Tibial nerve (tissue), 4 donors: ENCODE results near the gene CUL1. TPM values are rescaled to one million over a fixed set of nuclear protein-coding genes. Genes with fewer than 3 reads are reported as not detected.

Experiments
- DNase-seq, 2 donors: peaks; one replicate each; pipeline ENCODE4 v3.0.0-alpha.2; 2019; ENCODE audit warnings: low spot score in 2 of 2
- H3K27ac ChIP-seq, 4 donors: fragments of 200-600 bp; sonication (generic) in 3 of 4; one replicate each; pipeline ENCODE4 v1.5.1; 2017 to 2019; ENCODE audit warnings: mild to moderate bottlenecking in 1 of 4
- H3K27me3 ChIP-seq, 2 donors: fragments of 200-600 bp; sonication (generic) in 1 of 2; one replicate each; pipeline versions ENCODE4 v1.5.1 to v1.6.0; 2017 to 2019
- H3K36me3 ChIP-seq, 3 donors: fragments of 200-600 bp; sonication (generic); one replicate each; pipeline ENCODE4 v1.5.1; 2018 to 2019
- H3K4me1 ChIP-seq, 4 donors: fragments of 200-600 bp; sonication (generic) in 3 of 4; one replicate each; pipeline ENCODE4 v1.5.1; 2017 to 2019
- H3K4me3 ChIP-seq, 4 donors: fragments of 200-600 bp; sonication (generic) in 3 of 4; one replicate each; pipeline ENCODE4 v1.5.1; 2017 to 2019; ENCODE audit warnings: mild to moderate bottlenecking in 1 of 4, moderate library complexity in 1 of 4
- H3K9me3 ChIP-seq, 4 donors: fragments of 200-600 bp; sonication (generic) in 3 of 4; one replicate each; pipeline ENCODE4 v1.5.1; 2017 to 2019
- CTCF ChIP-seq, 5 experiments: fragments of 200-600 bp in 3 of 5; fragments of 450-650 bp in 2 of 5; sonication (generic) in 3 of 5; IDR thresholded peaks; one replicate each; pipeline ENCODE4 v1.5.1; 2016 to 2019; ENCODE audit warnings: antibody characterized with exemption in 5 of 5, mild to moderate bottlenecking in 3 of 5, moderate library complexity in 2 of 5
- EP300 ChIP-seq, 2 donors: sonication (generic); formaldehyde crosslinking; IDR thresholded peaks; one replicate each; pipeline ENCODE4 v1.6.1; 2017; ENCODE audit warnings: antibody characterized with exemption in 2 of 2, mild to moderate bottlenecking in 1 of 2
- POLR2A ChIP-seq, 2 donors: fragments of 450-650 bp; IDR thresholded peaks; one replicate each; pipeline ENCODE4 v1.6.1; 2017; ENCODE audit warnings: antibody characterized with exemption in 2 of 2, mild to moderate bottlenecking in 2 of 2, moderate library complexity in 2 of 2
- WGBS, 2 donors: methylation state at CpG; one replicate each; pipeline ENCODE4 v1.1.5; 2018; 5-methylcytosine and 5-hydroxymethylcytosine counted together
- total RNA-seq, 4 donors: library from RNA; depleted of rRNA; stranded (reverse); fragments of >200 nt; gene quantifications; one replicate each; pipeline ENCODE4 v1.1.0, GENCODE V29; 2016

CUL1 gene
- total RNA-seq, 4 donors from 2014 or later, result 37.1 to 45.9 (median 41.8) TPM

- no peaks in the 10 kb centered on the region for H3K9me3 ChIP-seq
- DNase-seq, result no peak
- H3K27me3 ChIP-seq, result no peaks in the 10 kb centered on the region
- no peak overlapping the region for H3K4me3 ChIP-seq
- H3K36me3 ChIP-seq, result peaks cover 0 to 13% (median 0%) of the 10 kb centered on the region in 3 donors
- H3K4me1 ChIP-seq, result peaks cover 0 to 67% (median 21%) of the 10 kb centered on the region in 4 donors
- 41 to 50% methylated on average over 2 of the region's 2 CpGs for WGBS, 2 donors
- no peak overlapping the region for H3K27ac ChIP-seq
- TF ChIP-seq CTCF (IDR thresholded peaks at IDR 0.05) (no peak), POLR2A (IDR thresholded peaks at IDR 0.05) (no peak), EP300 (IDR thresholded peaks at IDR 0.05) (no peak)
Observed at GRCh38 chr7:148726385-148726784, 27.7 kb downstream of the CUL1 start.

- no peak for DNase-seq
- WGBS, 2 donors, result 94% methylated on average over 11 of the region's 11 CpGs
- peaks cover 0 to 54% (median 10%) of the 10 kb centered on the region in 4 donors for H3K4me1 ChIP-seq
- no peak overlapping the region for H3K27ac ChIP-seq
- H3K4me3 ChIP-seq, result no peak overlapping the region
- H3K9me3 ChIP-seq, result no peaks in the 10 kb centered on the region
- TF ChIP-seq CTCF (IDR thresholded peaks at IDR 0.05), result no peak
- no peak for TF ChIP-seq EP300 (IDR thresholded peaks at IDR 0.05)
- TF ChIP-seq POLR2A (IDR thresholded peaks at IDR 0.05), result no peak
- H3K36me3 ChIP-seq, result peaks cover 0 to 26% (median 0%) of the 10 kb centered on the region in 3 donors
- H3K27me3 ChIP-seq, result no peaks in the 10 kb centered on the region
Observed at GRCh38 chr7:148727501-148728278, 29.0 kb downstream of the CUL1 start.

GRCh38 chr7:148729984-148730733 lies 31.5 kb downstream of the CUL1 start:
- 76 to 80% methylated on average over 12 of the region's 12 CpGs for WGBS, 2 donors
- Histone ChIP-seq H3K27me3 (no peaks in the 10 kb centered on the region), H3K27ac (no peak overlapping the region), H3K4me3 (no peak overlapping the region), H3K9me3 (no peaks in the 10 kb centered on the region), H3K4me1 (peaks cover 0 to 44% (median 8%) of the 10 kb centered on the region in 4 donors), H3K36me3 (peaks cover 0 to 31% (median 0%) of the 10 kb centered on the region in 3 donors)
- TF ChIP-seq POLR2A (IDR thresholded peaks at IDR 0.05) (no peak), CTCF (IDR thresholded peaks at IDR 0.05) (no peak), EP300 (IDR thresholded peaks at IDR 0.05) (no peak)
- DNase-seq, result no peak

- 92 to 94% methylated on average over 3 of the region's 3 CpGs for WGBS, 2 donors
- peaks cover 0 to 40% (median 0%) of the 10 kb centered on the region in 3 donors for H3K36me3 ChIP-seq
- H3K4me3 ChIP-seq, result no peak overlapping the region
- H3K9me3 ChIP-seq, result no peaks in the 10 kb centered on the region
- TF ChIP-seq EP300 (IDR thresholded peaks at IDR 0.05) (no peak), POLR2A (IDR thresholded peaks at IDR 0.05) (no peak), CTCF (IDR thresholded peaks at IDR 0.05) (no peak)
- no peaks in the 10 kb centered on the region for H3K27me3 ChIP-seq
- DNase-seq, result no peak
- H3K4me1 ChIP-seq, result peaks cover 0 to 25% (median 4%) of the 10 kb centered on the region in 4 donors
- no peak overlapping the region for H3K27ac ChIP-seq
Observed at GRCh38 chr7:148732862-148733261, 34.2 kb downstream of the CUL1 start.

GRCh38 chr7:148733496-148733895 lies 34.8 kb downstream of the CUL1 start:
- H3K4me1 ChIP-seq, result peaks cover 0 to 22% (median 3%) of the 10 kb centered on the region in 4 donors
- H3K36me3 ChIP-seq, result peaks cover 0 to 46% (median 0%) of the 10 kb centered on the region in 3 donors
- H3K27me3 ChIP-seq, result no peaks in the 10 kb centered on the region
- no peak for DNase-seq
- H3K27ac ChIP-seq, result no peak overlapping the region
- 61 to 74% methylated on average over 2 of the region's 2 CpGs for WGBS, 2 donors
- no peak overlapping the region for H3K4me3 ChIP-seq
- no peaks in the 10 kb centered on the region for H3K9me3 ChIP-seq
- TF ChIP-seq CTCF (IDR thresholded peaks at IDR 0.05), result no peak
- no peak for TF ChIP-seq EP300 (IDR thresholded peaks at IDR 0.05)
- TF ChIP-seq POLR2A (IDR thresholded peaks at IDR 0.05), result no peak
